ENCODE measurements around the gene ZNF654. TPM values are rescaled to one million over a fixed set of nuclear protein-coding genes. Genes with fewer than 3 reads are reported as not detected.

The ZNF654 gene
- total RNA-seq, 4 donors from 2014 or later: 12.0 to 25.4 (median 13.3) TPM

- Histone ChIP-seq H3K4me1 (peaks cover 0 to 19% (median 0%) of the 10 kb centered on the region in 3 donors), H3K4me3 (no peak overlapping the region), H3K27ac (no peak overlapping the region), H3K36me3 (peaks cover 0 to 29% of the 10 kb centered on the region in 2 donors), H3K27me3 (no peaks in the 10 kb centered on the region), H3K9me3 (no peaks in the 10 kb centered on the region)
- no peak for TF ChIP-seq CTCF (IDR thresholded peaks at IDR 0.05)
- no peak for TF ChIP-seq EP300 (IDR thresholded peaks at IDR 0.05)
- TF ChIP-seq POLR2A (IDR thresholded peaks at IDR 0.05): no peak
- TF ChIP-seq POLR2AphosphoS5 (IDR thresholded peaks at IDR 0.05): no peak
- no peak for ATAC-seq
- 100% methylated on average over 1 of the region's 1 CpG; no CpG with 5 or more reads in 1 of the 2 donors for WGBS, 2 donors (ENCODE audit: low coverage in 1 of 2)
Observed at GRCh38 chr3:88131695-88132094, 72.6 kb downstream of the ZNF654 start.

GRCh38 chr3:88132894-88133293 is 73.8 kb downstream of the ZNF654 start:
- Histone ChIP-seq H3K4me3 (no peak overlapping the region), H3K4me1 (peaks cover 0 to 19% (median 0%) of the 10 kb centered on the region in 3 donors), H3K36me3 (peaks cover 0 to 40% of the 10 kb centered on the region in 2 donors), H3K9me3 (no peaks in the 10 kb centered on the region), H3K27me3 (no peaks in the 10 kb centered on the region), H3K27ac (no peak overlapping the region)
- WGBS, 2 donors (ENCODE audit: low coverage in 1 of 2): 60 to 83% methylated on average over 1 of the region's 1 CpG
- no peak for TF ChIP-seq POLR2A (IDR thresholded peaks at IDR 0.05)
- TF ChIP-seq POLR2AphosphoS5 (IDR thresholded peaks at IDR 0.05): no peak
- no peak for TF ChIP-seq CTCF (IDR thresholded peaks at IDR 0.05)
- no peak for TF ChIP-seq EP300 (IDR thresholded peaks at IDR 0.05)
- no peak for ATAC-seq

- TF ChIP-seq CTCF (IDR thresholded peaks at IDR 0.05) (no peak), POLR2AphosphoS5 (IDR thresholded peaks at IDR 0.05) (no peak), EP300 (IDR thresholded peaks at IDR 0.05) (no peak), POLR2A (IDR thresholded peaks at IDR 0.05) (no peak)
- no peak overlapping the region for H3K27ac ChIP-seq
- ATAC-seq: no peak
- H3K9me3 ChIP-seq: no peaks in the 10 kb centered on the region
- 0% methylated on average over 1 of the region's 1 CpG for WGBS, 2 donors (ENCODE audit: low coverage in 1 of 2)
- H3K4me1 ChIP-seq: peaks cover 0 to 19% (median 0%) of the 10 kb centered on the region in 3 donors
- H3K27me3 ChIP-seq: no peaks in the 10 kb centered on the region
- H3K4me3 ChIP-seq: no peak overlapping the region
- peaks cover 0 to 48% of the 10 kb centered on the region in 2 donors for H3K36me3 ChIP-seq
Observed at GRCh38 chr3:88133711-88134263, 74.7 kb downstream of the ZNF654 start.

- Histone ChIP-seq H3K27me3 (no peaks in the 10 kb centered on the region), H3K36me3 (peaks cover 0 to 74% of the 10 kb centered on the region in 2 donors), H3K4me3 (no peak overlapping the region), H3K27ac (no peak overlapping the region), H3K4me1 (peaks cover 0 to 7% (median 0%) of the 10 kb centered on the region in 3 donors), H3K9me3 (no peaks in the 10 kb centered on the region)
- ATAC-seq: no peak
- 100% methylated on average over 1 of the region's 1 CpG for WGBS, 2 donors (ENCODE audit: low coverage in 1 of 2)
- TF ChIP-seq POLR2A (IDR thresholded peaks at IDR 0.05) (no peak), CTCF (IDR thresholded peaks at IDR 0.05) (no peak), POLR2AphosphoS5 (IDR thresholded peaks at IDR 0.05) (no peak), EP300 (IDR thresholded peaks at IDR 0.05) (no peak)
Observed at GRCh38 chr3:88137836-88138235, 78.8 kb downstream of the ZNF654 start.

- H3K27ac ChIP-seq: no peak overlapping the region
- no peaks in the 10 kb centered on the region for H3K27me3 ChIP-seq
- WGBS, 2 donors (ENCODE audit: low coverage in 1 of 2): 63 to 65% methylated on average over 4 of the region's 4 CpGs
- H3K4me3 ChIP-seq: no peak overlapping the region
- no peaks in the 10 kb centered on the region for H3K9me3 ChIP-seq
- H3K36me3 ChIP-seq: peaks cover 0 to 58% of the 10 kb centered on the region in 2 donors
- no peak for ATAC-seq
- TF ChIP-seq POLR2AphosphoS5 (IDR thresholded peaks at IDR 0.05): no peak
- TF ChIP-seq EP300 (IDR thresholded peaks at IDR 0.05): no peak
- TF ChIP-seq CTCF (IDR thresholded peaks at IDR 0.05): no peak
- no peak for TF ChIP-seq POLR2A (IDR thresholded peaks at IDR 0.05)
- no peaks in the 10 kb centered on the region for H3K4me1 ChIP-seq
Observed at GRCh38 chr3:88141458-88142083, 82.5 kb downstream of the ZNF654 start.

All from gastroesophageal sphincter (tissue), 4 donors.